Neural progenitor cell (in vitro differentiated cells): Measurements from ENCODE around the gene KLHL41. TPM values are rescaled to one million over a fixed set of nuclear protein-coding genes. Genes with fewer than 3 reads are reported as not detected.
A peak's percentile ranks its signal among the peaks of the same experiment; 100 is the strongest.

Source experiments
- DNase-seq: peaks from one replicate; pipeline ENCODE4 v3.0.0-alpha.2; 2016; ENCODE audit warnings: low spot score
- H2AFZ ChIP-seq: fragments of 200-600 bp; sonication (generic); replicated peaks from 2 replicates; pipeline ENCODE4 v1.6.1; 2016; ENCODE audit warnings: antibody characterized with exemption
- H3F3A ChIP-seq: fragments of 200-600 bp; sonication (generic); 2 replicates; pipeline ENCODE4 v1.6.1; 2016; ENCODE audit warnings: antibody characterized with exemption, low read depth
- H3K27ac ChIP-seq: fragments of 200-600 bp; sonication (generic); 2 replicates; pipeline ENCODE4 v1.5.1; 2016; ENCODE audit warnings: mild to moderate bottlenecking
- H3K27me3 ChIP-seq: fragments of 200-600 bp; sonication (generic); 2 replicates; pipeline ENCODE4 v1.6.1; 2016; ENCODE audit warnings: mild to moderate bottlenecking, moderate library complexity
- H3K36me3 ChIP-seq: fragments of 200-600 bp; sonication (generic); 2 replicates; pipeline ENCODE4 v1.5.1; 2016
- H3K4me1 ChIP-seq: fragments of 200-600 bp; sonication (generic); 2 replicates; pipeline ENCODE4 v1.6.1; 2016; ENCODE audit warnings: mixed run types
- H3K4me2 ChIP-seq: fragments of 200-600 bp; sonication (generic); 2 replicates; pipeline ENCODE4 v1.6.1; 2016
- H3K4me3 ChIP-seq: fragments of 200-600 bp; sonication (generic); 2 replicates; pipeline ENCODE4 v1.5.1; 2016
- H3K79me2 ChIP-seq: fragments of 200-600 bp; sonication (generic); 2 replicates; pipeline ENCODE4 v1.6.1; 2016; ENCODE audit warnings: low read depth
- H3K9ac ChIP-seq: fragments of 200-600 bp; sonication (generic); 2 replicates; pipeline ENCODE4 v1.6.1; 2016
- H3K9me3 ChIP-seq: fragments of 200-600 bp; sonication (generic); 2 replicates; pipeline ENCODE4 v1.5.1; 2016; ENCODE audit warnings: low read depth
- H4K20me1 ChIP-seq: fragments of 200-600 bp; sonication (generic); 2 replicates; pipeline ENCODE4 v1.6.1; 2016; ENCODE audit warnings: low read depth
- H3K27ac Mint-ChIP-seq: 3 replicates; pipeline ENCODE4 v1.8.0; 2021; ENCODE audit warnings: mixed read lengths
- H3K27me3 Mint-ChIP-seq: 2 replicates; pipeline ENCODE4 v1.8.0; 2022; ENCODE audit warnings: low read depth, mild to moderate bottlenecking, inconsistent platforms, moderate library complexity, mixed read lengths; ENCODE audit not compliant: insufficient read depth
- H3K36me3 Mint-ChIP-seq: 3 replicates; pipeline ENCODE4 v1.8.0; 2021; ENCODE audit warnings: mixed read lengths
- H3K4me1 Mint-ChIP-seq: 3 replicates; pipeline ENCODE4 v1.8.0; 2021; ENCODE audit warnings: mixed read lengths
- H3K4me3 Mint-ChIP-seq: 3 replicates; pipeline ENCODE4 v1.8.0; 2021; ENCODE audit warnings: mild to moderate bottlenecking, moderate library complexity, mixed read lengths
- H3K9me3 Mint-ChIP-seq: 3 replicates; pipeline ENCODE4 v1.8.0; 2020; ENCODE audit warnings: mixed read lengths
- EZH2 ChIP-seq: fragments of 200-600 bp; sonication (generic); IDR thresholded peaks from 2 replicates; pipeline ENCODE4 v1.6.1; 2017; ENCODE audit warnings: antibody characterized with exemption, mild to moderate bottlenecking, moderate library complexity
- EZH2phosphoT487 ChIP-seq: fragments of 200-600 bp; sonication (generic); IDR thresholded peaks from 2 replicates; pipeline ENCODE4 v1.6.1; 2017; ENCODE audit warnings: antibody characterized with exemption
- total RNA-seq: library from RNA; depleted of rRNA; stranded (reverse); fragments of >200 nt; gene quantifications from 2 replicates; pipeline ENCODE4 v1.2.3, GENCODE V29; 2015; ENCODE audit warnings: low replicate concordance
- TF ChIP-seq, protein P1 (sequence below): fragments of 200-600 bp; sonication (generic); IDR thresholded peaks from 2 replicates; pipeline ENCODE4 v1.5.1; 2017; ENCODE audit warnings: antibody characterized with exemption, mild to moderate bottlenecking

Gene KLHL41
- total RNA-seq, result 0.06 and 0.31 TPM in 2 replicates

DNA sequence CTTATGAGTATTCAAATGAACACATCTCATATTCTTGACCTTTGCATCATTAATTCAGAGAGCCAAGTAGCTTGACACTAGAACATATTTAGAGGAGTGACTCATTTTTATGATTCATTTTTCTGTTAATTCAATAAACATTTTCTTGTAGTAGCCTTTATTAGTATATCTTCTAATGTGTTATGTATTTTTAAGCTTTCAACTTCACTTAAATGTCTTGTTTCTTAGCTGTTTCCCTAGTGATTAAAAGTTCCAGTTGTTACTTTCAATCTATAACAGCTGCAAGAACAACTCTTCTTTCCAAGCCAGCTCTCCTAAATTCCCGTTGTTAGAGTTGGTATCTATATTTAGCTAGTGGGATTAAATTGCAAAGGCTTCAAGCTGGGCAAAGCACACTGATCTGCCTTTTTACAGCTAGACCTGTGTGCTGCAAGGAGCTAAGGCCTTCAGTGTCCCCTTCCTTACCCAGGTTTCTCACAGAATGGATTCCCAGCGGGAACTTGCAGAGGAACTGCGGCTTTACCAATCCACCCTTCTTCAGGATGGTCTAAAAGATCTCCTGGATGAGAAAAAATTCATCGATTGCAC is at the start of gene KLHL41:
Gene KLHL41 (plus strand): TSS at position 405 of the 588 bp plus-strand sequence. CDS start 77 bp downstream, at position 482.
- H4K20me1 ChIP-seq, result no peaks in the 10 kb centered on the region
- H3K4me2 ChIP-seq, result peak within 1 kb of the TSS; percentile 60
- no peak within 1 kb of the TSS for H3K9ac ChIP-seq
- H2AFZ ChIP-seq, result peak within 1 kb of the TSS; percentile 55
- Mint-ChIP-seq H3K9me3 (peaks cover 2% of the 10 kb centered on the region), H3K27me3 (no peaks in the 10 kb centered on the region), H3K4me1 (peaks cover 29% of the 10 kb centered on the region), H3K4me3 (no peak within 1 kb of the TSS), H3K36me3 (peaks cover 11% of the 10 kb centered on the region), H3K27ac (no peak within 1 kb of the TSS)
- peak within 1 kb of the TSS; percentile 26 for H3K27ac ChIP-seq
- DNase-seq, result peak; percentile 57
- peaks cover 19% of the 10 kb centered on the region for H3K4me1 ChIP-seq
- H3K27me3 ChIP-seq, result no peaks in the 10 kb centered on the region
- no peaks in the 10 kb centered on the region for H3K9me3 ChIP-seq
- no peaks in the 10 kb centered on the region for H3K36me3 ChIP-seq
- H3K79me2 ChIP-seq, result no peaks in the 10 kb centered on the region
- TF ChIP-seq EZH2 (no peak), EZH2phosphoT487 (no peak)
- TF ChIP-seq, protein P1, sequence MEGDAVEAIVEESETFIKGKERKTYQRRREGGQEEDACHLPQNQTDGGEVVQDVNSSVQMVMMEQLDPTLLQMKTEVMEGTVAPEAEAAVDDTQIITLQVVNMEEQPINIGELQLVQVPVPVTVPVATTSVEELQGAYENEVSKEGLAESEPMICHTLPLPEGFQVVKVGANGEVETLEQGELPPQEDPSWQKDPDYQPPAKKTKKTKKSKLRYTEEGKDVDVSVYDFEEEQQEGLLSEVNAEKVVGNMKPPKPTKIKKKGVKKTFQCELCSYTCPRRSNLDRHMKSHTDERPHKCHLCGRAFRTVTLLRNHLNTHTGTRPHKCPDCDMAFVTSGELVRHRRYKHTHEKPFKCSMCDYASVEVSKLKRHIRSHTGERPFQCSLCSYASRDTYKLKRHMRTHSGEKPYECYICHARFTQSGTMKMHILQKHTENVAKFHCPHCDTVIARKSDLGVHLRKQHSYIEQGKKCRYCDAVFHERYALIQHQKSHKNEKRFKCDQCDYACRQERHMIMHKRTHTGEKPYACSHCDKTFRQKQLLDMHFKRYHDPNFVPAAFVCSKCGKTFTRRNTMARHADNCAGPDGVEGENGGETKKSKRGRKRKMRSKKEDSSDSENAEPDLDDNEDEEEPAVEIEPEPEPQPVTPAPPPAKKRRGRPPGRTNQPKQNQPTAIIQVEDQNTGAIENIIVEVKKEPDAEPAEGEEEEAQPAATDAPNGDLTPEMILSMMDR, result no peak
- peak within 1 kb of the TSS; percentile 13 for H3K4me3 ChIP-seq
- peaks cover 9% of the 10 kb centered on the region for H3F3A ChIP-seq

DNA sequence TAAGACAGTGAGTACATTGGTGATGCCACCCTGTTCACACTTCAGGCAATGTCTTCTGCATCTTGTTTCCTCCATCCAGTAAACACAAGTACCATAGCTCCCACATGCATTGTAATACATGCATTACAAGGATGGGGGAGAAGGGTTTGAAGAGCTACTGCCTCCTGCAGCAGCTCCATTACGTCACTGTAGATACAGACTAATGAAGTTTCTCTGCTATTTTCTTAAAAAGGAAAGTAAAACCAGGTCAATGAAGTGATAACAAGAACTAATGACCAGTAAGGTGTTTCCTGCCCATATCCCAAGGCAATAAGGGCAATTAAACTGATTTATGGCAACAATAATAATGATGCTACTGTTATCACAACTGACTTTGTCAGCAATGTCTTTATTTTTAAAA is 48.4 kb upstream of the KLHL41 start:
- H3K4me2 ChIP-seq, result no peak overlapping the region
- H3K4me1 Mint-ChIP-seq, result no peaks in the 10 kb centered on the region
- no peaks in the 10 kb centered on the region for H3K4me1 ChIP-seq
- H3K27ac Mint-ChIP-seq, result no peak overlapping the region
- no peak for DNase-seq
- no peak overlapping the region for H2AFZ ChIP-seq
- peaks cover 7% of the 10 kb centered on the region for H3K9me3 Mint-ChIP-seq
- no peaks in the 10 kb centered on the region for H3K9me3 ChIP-seq
- H3K36me3 Mint-ChIP-seq, result no peaks in the 10 kb centered on the region
- no peaks in the 10 kb centered on the region for H3K79me2 ChIP-seq
- H3K4me3 Mint-ChIP-seq, result no peak overlapping the region
- H3K36me3 ChIP-seq, result no peaks in the 10 kb centered on the region
- H3K27me3 ChIP-seq, result no peaks in the 10 kb centered on the region
- no peak overlapping the region for H3K9ac ChIP-seq
- no peaks in the 10 kb centered on the region for H4K20me1 ChIP-seq
- peaks cover 14% of the 10 kb centered on the region for H3F3A ChIP-seq
- no peak for TF ChIP-seq EZH2
- TF ChIP-seq, protein P1, result no peak
- TF ChIP-seq EZH2phosphoT487, result no peak
- no peak overlapping the region for H3K4me3 ChIP-seq
- H3K27me3 Mint-ChIP-seq, result no peaks in the 10 kb centered on the region
- H3K27ac ChIP-seq, result no peak overlapping the region

DNA sequence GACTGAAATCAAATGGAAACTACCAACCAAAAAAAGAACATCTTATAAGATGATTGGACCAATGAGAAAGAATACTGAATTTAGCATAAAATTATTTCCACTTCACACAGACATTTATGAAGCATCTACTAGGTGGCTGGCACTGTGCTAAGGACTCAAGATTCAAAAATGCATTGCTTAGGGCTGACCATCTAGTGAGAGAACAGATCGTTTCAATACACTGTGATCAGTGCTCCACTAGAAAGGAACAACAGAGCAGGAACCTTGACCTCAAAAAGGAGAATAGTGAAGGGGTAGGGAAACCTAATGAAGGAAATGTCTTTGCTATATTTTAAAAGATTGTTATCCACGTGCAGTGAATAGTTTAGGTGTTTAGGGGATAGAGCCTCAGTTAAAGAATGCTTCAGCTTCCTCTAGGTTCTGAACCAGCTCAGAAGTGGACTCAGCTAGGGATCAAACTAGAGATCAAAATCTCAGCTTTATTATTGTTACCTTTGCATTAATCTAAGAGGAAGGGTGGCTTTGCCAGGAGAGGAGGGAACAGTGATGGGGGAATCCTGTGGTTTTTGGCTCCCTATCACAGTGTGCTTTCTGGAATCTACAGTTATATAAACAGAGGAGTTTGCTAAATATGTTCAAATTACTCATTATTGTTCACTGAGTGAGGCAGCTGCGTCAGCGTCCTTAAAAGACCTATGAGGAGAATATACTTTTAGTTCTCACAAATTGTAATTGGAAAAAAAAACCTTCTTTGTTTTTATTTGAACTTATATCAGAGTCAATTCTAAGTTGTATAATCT is 46.4 kb upstream of the KLHL41 start:
- Mint-ChIP-seq H3K27ac (peak overlapping the region; percentile 30), H3K9me3 (peaks cover 2% of the 10 kb centered on the region), H3K36me3 (no peaks in the 10 kb centered on the region), H3K4me3 (no peak overlapping the region), H3K27me3 (no peaks in the 10 kb centered on the region), H3K4me1 (no peaks in the 10 kb centered on the region)
- Histone ChIP-seq H3K9ac (no peak overlapping the region), H3K4me3 (no peak overlapping the region), H2AFZ (no peak overlapping the region), H4K20me1 (no peaks in the 10 kb centered on the region), H3F3A (peaks cover 16% of the 10 kb centered on the region), H3K79me2 (no peaks in the 10 kb centered on the region), H3K4me1 (no peaks in the 10 kb centered on the region), H3K9me3 (no peaks in the 10 kb centered on the region), H3K36me3 (no peaks in the 10 kb centered on the region), H3K4me2 (no peak overlapping the region), H3K27ac (no peak overlapping the region), H3K27me3 (no peaks in the 10 kb centered on the region)
- no peak for DNase-seq
- TF ChIP-seq EZH2 (no peak), EZH2phosphoT487 (no peak)
- TF ChIP-seq, protein P1, result no peak
